Measurements from ENCODE around the gene TRIM69.

DNA sequence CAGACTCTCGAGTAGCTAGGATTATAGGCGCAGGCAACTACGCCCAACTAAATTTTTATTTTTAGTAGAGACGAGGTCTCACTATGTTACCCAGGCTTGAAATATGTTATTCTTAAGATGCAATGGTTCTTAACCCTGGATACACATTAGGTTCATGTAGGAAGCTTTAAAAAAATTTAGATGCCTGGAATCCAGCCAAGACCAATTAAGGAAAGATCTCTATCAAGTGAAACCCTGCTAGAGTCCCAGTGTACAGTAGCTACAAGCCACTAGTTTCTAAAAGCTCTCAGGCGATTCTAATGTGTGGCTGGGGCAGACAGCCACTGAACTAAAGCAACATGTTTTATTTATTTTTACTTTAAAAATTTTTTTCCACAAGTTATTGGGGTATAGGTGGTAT is 33.2 kb downstream of the TRIM69 start:
- TF ChIP-seq, protein P1, sequence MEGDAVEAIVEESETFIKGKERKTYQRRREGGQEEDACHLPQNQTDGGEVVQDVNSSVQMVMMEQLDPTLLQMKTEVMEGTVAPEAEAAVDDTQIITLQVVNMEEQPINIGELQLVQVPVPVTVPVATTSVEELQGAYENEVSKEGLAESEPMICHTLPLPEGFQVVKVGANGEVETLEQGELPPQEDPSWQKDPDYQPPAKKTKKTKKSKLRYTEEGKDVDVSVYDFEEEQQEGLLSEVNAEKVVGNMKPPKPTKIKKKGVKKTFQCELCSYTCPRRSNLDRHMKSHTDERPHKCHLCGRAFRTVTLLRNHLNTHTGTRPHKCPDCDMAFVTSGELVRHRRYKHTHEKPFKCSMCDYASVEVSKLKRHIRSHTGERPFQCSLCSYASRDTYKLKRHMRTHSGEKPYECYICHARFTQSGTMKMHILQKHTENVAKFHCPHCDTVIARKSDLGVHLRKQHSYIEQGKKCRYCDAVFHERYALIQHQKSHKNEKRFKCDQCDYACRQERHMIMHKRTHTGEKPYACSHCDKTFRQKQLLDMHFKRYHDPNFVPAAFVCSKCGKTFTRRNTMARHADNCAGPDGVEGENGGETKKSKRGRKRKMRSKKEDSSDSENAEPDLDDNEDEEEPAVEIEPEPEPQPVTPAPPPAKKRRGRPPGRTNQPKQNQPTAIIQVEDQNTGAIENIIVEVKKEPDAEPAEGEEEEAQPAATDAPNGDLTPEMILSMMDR (IDR thresholded peaks at IDR 0.05), result no peak
- TF ChIP-seq EZH2 (IDR thresholded peaks at IDR 0.05; ENCODE audit: borderline replicate concordance, insufficient read depth, low read depth, low read length, poor library complexity, severe bottlenecking), result no peak
